Right lobe of liver (tissue), 6 donors: ENCODE data around the gene YIF1B. TPM values are rescaled to one million over a fixed set of nuclear protein-coding genes. Genes with fewer than 3 reads are reported as not detected.
A peak's percentile ranks its signal among the peaks of the same experiment; 100 is the strongest.

Source experiments
- ATAC-seq, 4 donors: fragments of 200-7000 bp; cut with Tn5 transposase; one replicate each; pipeline ENCODE4 v1.9.1; 2020; ENCODE audit warnings: mild to moderate bottlenecking in 4 of 4, moderate library complexity in 4 of 4
- DNase-seq, 3 donors: peaks; one replicate each; pipeline ENCODE4 v3.0.0-alpha.2; 2020
- H3K27ac ChIP-seq, 3 donors: fragments of 200-600 bp; one replicate each; pipeline ENCODE4 v1.8.0; 2022
- H3K27me3 ChIP-seq, 2 donors: fragments of 200-600 bp; one replicate each; pipeline ENCODE4 v1.8.0; 2022
- H3K36me3 ChIP-seq, 4 donors: fragments of 200-600 bp; sonication (generic) in 1 of 4; one replicate each; pipeline versions ENCODE4 v1.5.1 to v1.8.0; 2017 to 2022; ENCODE audit warnings: control low read depth in 1 of 4
- H3K4me1 ChIP-seq, 4 donors: fragments of 200-600 bp; sonication (generic) in 1 of 4; one replicate each; pipeline versions ENCODE4 v1.5.1 to v1.8.0; 2017 to 2022; ENCODE audit warnings: control low read depth in 1 of 4
- H3K4me3 ChIP-seq, 3 donors: fragments of 200-600 bp; one replicate each; pipeline ENCODE4 v1.8.0; 2022
- H3K9me3 ChIP-seq, 4 donors: fragments of 200-600 bp; sonication (generic) in 1 of 4; one replicate each; pipeline versions ENCODE4 v1.5.1 to v1.8.0; 2017 to 2022; ENCODE audit warnings: control low read depth in 1 of 4
- POLR2A ChIP-seq: fragments of 450-650 bp; IDR thresholded peaks from one replicate; pipeline ENCODE4 v1.6.1; 2017; ENCODE audit warnings: antibody characterized with exemption, mild to moderate bottlenecking
- WGBS: methylation state at CpG from one replicate; pipeline ENCODE4 v1.1.6; 2018; ENCODE audit warnings: low coverage, low lambda C conversion rate; ENCODE audit not compliant: insufficient coverage; ENCODE audit errors: missing lambda C conversion rate; 5-methylcytosine and 5-hydroxymethylcytosine counted together
- intact Hi-C, 2 donors: fragments of 100-400 bp; cut with DNase I; formaldehyde crosslinking; loops; one replicate each; pipeline versions ENCODE4 v1.11.2 to v1.14.1; 2022
- total RNA-seq, 6 experiments: library from RNA; depleted of rRNA in 2 of 6; stranded (reverse); fragments of >200 nt in 2 of 6; fragmentation: NEBNext Ultra II Directional in 3 of 6; extraction: Animal tissue kit (Norgen Biotek cat#: 25700) in 3 of 6; gene quantifications; one replicate each; pipeline versions ENCODE4 v1.1.0 to v1.2.4, GENCODE V29; 2016 to 2023
- TF ChIP-seq, protein P1 (sequence below), 4 donors: fragments of 200-600 bp in 3 of 4; fragments of 450-650 bp in 1 of 4; IDR thresholded peaks; one replicate each; pipeline versions ENCODE4 v1.5.1 to v1.8.0; 2016 to 2022; ENCODE audit warnings: antibody characterized with exemption in 4 of 4, mild to moderate bottlenecking in 2 of 4
- donor health status: DM: no; HTN: yes; CAD: no.
- donor health status: DM: no; HTN: no; CAD: no.
- donor health status: DM: no; HTN: no; CAD: no.
- donor health status: DM: no; HTN: yes; CAD: no.
- donor health status: DM: no; HTN: yes; CAD: no.

Gene YIF1B
- total RNA-seq, 6 experiments from 2014 or later, result 26.3 to 69.7 (median 42.0) TPM

GRCh38 chr19:38265921-38266429 is 49.8 kb downstream of the YIF1B start:
- no peak for TF ChIP-seq POLR2A
- TF ChIP-seq, protein P1, sequence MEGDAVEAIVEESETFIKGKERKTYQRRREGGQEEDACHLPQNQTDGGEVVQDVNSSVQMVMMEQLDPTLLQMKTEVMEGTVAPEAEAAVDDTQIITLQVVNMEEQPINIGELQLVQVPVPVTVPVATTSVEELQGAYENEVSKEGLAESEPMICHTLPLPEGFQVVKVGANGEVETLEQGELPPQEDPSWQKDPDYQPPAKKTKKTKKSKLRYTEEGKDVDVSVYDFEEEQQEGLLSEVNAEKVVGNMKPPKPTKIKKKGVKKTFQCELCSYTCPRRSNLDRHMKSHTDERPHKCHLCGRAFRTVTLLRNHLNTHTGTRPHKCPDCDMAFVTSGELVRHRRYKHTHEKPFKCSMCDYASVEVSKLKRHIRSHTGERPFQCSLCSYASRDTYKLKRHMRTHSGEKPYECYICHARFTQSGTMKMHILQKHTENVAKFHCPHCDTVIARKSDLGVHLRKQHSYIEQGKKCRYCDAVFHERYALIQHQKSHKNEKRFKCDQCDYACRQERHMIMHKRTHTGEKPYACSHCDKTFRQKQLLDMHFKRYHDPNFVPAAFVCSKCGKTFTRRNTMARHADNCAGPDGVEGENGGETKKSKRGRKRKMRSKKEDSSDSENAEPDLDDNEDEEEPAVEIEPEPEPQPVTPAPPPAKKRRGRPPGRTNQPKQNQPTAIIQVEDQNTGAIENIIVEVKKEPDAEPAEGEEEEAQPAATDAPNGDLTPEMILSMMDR (IDR thresholded peaks at IDR 0.05), result no peak
- DNase-seq (no peak), ATAC-seq (no peak)
- Histone ChIP-seq H3K36me3 (no peaks in the 10 kb centered on the region), H3K27me3 (no peaks in the 10 kb centered on the region), H3K4me3 (no peak overlapping the region), H3K9me3 (no peaks in the 10 kb centered on the region), H3K4me1 (peaks cover 0 to 7% (median 0%) of the 10 kb centered on the region in 4 donors), H3K27ac (no peak overlapping the region)
- WGBS, result 73% methylated on average over 6 of the region's 12 CpGs
- intact Hi-C loops, result no loop called here

DNA sequence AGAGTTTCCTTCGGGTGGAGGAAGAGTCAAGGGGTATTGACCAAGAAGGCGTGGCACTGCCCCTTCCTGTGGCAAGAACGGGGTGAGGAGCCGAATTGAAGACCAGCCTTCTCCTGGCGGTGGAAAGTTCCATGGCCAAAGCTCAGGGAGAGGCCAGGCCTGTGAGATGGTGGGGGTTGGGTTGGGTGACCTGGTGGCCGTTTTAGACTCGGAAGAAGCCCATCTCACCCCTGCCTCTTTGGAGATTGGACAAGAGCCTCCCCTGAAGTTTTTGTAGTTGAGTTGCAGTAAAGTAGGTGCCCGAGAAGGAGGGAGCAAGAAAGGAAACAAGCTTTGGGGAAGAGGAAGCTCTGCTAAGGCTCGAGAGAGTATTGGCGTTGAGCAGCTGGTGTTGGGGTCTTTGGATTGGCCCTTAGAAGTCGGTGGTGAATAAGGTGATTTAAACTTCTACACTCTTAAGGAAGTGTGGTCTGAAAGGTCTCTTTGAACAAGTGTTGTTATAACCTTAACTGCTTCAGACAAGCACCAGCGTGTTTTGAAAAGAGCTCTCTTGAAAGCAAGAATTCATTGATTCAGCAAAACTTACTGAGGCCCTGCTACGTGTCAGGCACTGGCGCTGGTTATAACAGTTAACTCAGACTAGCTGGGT is 50.4 kb downstream of the YIF1B start:
- Histone ChIP-seq H3K27me3 (no peaks in the 10 kb centered on the region), H3K36me3 (no peaks in the 10 kb centered on the region), H3K27ac (peak overlapping the region; percentile 33 to 77 (median 37)), H3K4me1 (peaks cover 0 to 7% (median 0%) of the 10 kb centered on the region in 4 donors), H3K4me3 (peak overlapping the region; percentile 44 to 52 (median 50)), H3K9me3 (no peaks in the 10 kb centered on the region)
- TF ChIP-seq, protein P1 (IDR thresholded peaks at IDR 0.05), result no peak
- TF ChIP-seq POLR2A, result no peak
- intact Hi-C loops, result no loop called here
- DNase-seq, result no peak
- 63% methylated on average over 14 of the region's 14 CpGs for WGBS
- peak in 1 of 4 donors; percentile 11 for ATAC-seq

DNA sequence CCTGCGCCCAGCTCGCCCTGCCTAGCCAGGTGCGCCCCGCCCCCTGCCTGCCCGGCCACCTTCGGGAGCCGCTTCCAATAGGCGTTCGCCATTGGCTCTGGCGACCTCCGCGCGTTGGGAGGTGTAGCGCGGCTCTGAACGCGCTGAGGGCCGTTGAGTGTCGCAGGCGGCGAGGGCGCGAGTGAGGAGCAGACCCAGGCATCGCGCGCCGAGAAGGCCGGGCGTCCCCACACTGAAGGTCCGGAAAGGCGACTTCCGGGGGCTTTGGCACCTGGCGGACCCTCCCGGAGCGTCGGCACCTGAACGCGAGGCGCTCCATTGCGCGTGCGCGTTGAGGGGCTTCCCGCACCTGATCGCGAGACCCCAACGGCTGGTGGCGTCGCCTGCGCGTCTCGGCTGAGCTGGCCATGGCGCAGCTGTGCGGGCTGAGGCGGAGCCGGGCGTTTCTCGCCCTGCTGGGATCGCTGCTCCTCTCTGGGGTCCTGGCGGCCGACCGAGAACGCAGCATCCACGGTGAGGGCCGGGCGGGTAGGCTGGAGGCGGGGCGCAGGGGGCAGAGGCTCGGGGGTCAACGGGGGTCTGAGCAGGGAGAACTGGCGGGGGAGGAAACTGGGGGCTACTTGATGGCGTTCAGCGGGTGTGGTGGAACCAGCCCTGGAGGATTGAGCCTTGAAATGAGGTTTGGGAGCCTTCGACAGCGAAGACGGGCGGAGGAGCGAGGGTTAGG is 51.1 kb downstream of the YIF1B start, which contains the start of gene SPINT2:
TSS of gene SPINT2 (plus strand) at position 88 of the 727 bp plus-strand sequence. CDS start at position 408, 320 bp downstream.
- Histone ChIP-seq H3K27ac (peak within 1 kb of the TSS; percentile 33 to 77 (median 37)), H3K4me3 (peak within 1 kb of the TSS; percentile 44 to 52 (median 50)), H3K36me3 (no peaks in the 10 kb centered on the region), H3K27me3 (no peaks in the 10 kb centered on the region), H3K4me1 (peaks cover 0 to 7% (median 0%) of the 10 kb centered on the region in 4 donors), H3K9me3 (no peaks in the 10 kb centered on the region)
- intact Hi-C loops, result no loop called here
- peak in 3 of 4 donors; percentile 7 to 20 (median 13) for ATAC-seq
- 13% methylated on average over 36 of the region's 78 CpGs for WGBS
- TF ChIP-seq, protein P1 (IDR thresholded peaks at IDR 0.05), result no peak
- TF ChIP-seq POLR2A, result peak; percentile 47
- DNase-seq, result peak in 1 of 3 donors; percentile 71

- H3K4me3 ChIP-seq, result peak overlapping the region; percentile 44 to 52 (median 50)
- peaks cover 0 to 7% (median 0%) of the 10 kb centered on the region in 4 donors for H3K4me1 ChIP-seq
- no peaks in the 10 kb centered on the region for H3K36me3 ChIP-seq
- intact Hi-C loops, result no loop called here
- no peaks in the 10 kb centered on the region for H3K9me3 ChIP-seq
- 23% methylated on average over 11 of the region's 34 CpGs for WGBS
- ATAC-seq, result peak; percentile 77 to 89 (median 83)
- DNase-seq, result peak in 2 of 3 donors; percentile 59 to 79
- H3K27ac ChIP-seq, result peak overlapping the region; percentile 33 to 77 (median 37)
- TF ChIP-seq, protein P1 (IDR thresholded peaks at IDR 0.05), result no peak
- no peak for TF ChIP-seq POLR2A
- no peaks in the 10 kb centered on the region for H3K27me3 ChIP-seq
Measured at GRCh38 chr19:38263689-38264485, 51.9 kb downstream of the YIF1B start.
